ENCODE results near the gene UACA.
"Not testable (repeated sequence)": the region's sequence is repeated elsewhere in the genome, so short reads cannot be mapped to it uniquely, and the experiment has no call there.

The UACA gene

DNA sequence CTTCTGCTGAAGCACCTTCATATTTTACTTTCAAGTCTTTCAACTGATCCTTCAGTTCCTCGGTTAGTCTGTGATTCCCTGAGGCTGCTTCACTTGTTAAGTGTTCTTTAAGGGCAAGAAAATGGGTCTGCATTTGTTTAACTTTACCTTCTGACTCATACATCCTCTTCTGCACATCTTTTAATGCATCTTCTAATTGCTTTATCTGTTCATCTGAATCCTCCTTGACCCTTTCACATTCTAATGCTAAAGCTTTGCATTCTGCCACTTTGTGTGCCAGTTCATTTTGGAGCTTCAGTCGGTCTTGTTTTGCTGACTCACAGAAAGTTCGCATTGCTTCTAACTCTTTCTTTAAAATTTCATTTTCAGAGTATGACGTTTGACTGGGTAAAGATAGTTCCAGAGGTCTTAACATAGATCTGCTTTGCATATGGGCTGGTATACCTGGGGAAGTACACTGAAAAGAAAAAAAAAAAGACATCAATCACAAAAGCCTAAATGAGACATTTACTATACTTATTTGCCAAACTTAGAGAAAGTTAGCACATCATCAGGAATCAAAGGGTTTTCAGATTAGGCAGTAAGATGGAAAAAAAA lies 94.3 kb downstream of the UACA start:
- DNase-seq (ENCODE audit: extremely low read depth in 1 of 2, low read depth in 1 of 2) = no peak

DNA sequence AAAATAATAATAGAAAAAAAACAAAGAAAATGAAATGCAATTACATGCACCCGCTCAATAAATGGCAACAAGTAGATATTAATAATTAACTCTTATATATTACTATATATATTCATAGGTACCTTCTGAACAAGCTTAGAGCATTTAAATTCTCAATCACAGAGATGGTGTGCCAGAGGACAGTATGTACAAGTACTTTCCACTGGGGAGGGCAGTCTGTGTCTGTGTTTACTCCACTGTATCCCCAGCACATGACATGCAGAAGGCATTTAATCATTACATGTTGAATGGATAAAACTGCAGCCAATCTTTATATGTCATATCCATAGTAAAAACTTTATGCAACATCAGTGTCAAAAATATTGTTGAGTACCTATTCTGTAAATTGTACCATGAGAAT lies 97.8 kb downstream of the UACA start:
- no peak for DNase-seq (ENCODE audit: extremely low read depth in 1 of 2, low read depth in 1 of 2)

DNA sequence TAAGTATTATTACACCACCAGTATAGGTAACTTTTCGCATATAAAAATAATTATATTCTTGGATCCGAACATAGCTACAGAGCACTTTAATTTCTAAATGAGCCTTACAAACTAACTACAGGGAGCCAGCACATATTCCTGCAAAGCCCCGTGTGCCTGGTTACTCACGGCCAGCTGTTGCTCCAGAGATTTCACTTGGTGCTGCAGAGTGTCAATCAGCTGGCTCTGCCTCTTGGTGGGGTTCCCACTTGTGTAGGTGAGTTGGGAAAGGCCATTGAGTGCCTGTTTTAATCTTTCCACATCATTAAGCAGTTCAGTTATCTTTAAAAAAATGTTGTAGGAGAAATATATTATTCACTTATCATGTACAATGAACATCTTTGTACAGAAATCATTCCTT lies 98.9 kb downstream of the UACA start:
- no peak for DNase-seq (ENCODE audit: extremely low read depth in 1 of 2, low read depth in 1 of 2)

DNA sequence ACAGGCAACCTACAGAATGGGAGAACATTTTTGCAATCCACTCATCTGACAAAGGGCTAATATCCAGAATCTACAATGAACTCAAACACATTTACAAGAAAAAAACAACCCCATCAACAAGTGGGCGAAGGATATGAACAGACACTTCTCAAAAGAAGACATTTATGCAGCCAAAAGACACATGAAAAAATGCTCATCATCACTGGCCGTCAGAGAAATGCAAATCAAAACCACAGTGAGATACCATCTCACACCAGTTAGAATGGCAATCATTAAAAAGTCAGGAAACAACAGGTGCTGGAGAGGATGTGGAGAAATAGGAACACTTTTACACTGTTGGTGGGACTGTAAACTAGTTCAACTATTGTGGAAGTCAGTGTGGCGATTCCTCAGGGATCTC lies 100.3 kb downstream of the UACA start:
- DNase-seq (ENCODE audit: extremely low read depth in 1 of 2, low read depth in 1 of 2) = not testable (repeated sequence)

DNA sequence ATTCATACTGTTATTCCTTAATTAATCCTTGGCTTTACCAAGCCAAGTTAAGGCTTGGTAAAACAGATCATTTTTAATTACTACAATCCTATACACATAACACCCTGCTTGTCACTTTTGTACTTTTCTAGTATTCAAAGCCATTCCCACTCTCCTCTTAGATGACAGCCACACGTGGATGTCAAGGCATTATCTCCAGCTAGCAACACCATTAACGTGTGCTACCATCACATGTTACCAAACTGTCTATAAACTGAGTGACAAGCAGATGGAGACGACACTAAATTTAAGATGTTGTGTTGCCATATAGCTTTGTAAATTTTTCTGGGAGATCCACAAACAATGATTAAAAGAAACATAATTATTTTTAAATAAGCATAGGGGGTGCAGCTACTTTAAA lies 103.7 kb downstream of the UACA start:
- no peak for DNase-seq (ENCODE audit: extremely low read depth in 1 of 2, low read depth in 1 of 2)

DNA sequence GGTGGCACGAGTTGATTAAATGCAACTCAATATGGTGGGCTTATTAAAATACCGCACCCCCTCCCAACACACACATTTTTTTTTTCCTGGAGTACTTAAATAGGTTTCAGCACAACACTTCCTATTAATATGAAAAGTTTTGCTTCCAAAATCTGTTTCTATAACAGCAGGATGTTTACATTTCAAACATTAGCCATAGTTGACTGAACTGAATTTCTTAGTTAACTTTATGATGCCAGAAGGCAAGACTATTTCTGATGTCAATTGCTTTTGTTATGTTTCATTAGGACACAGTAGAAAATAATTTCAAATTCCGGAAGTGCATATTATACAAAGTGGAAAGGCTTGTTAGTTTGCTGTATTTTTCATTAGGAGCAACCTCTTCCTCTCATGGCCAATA lies 104.7 kb downstream of the UACA start:
- no peak for DNase-seq (ENCODE audit: extremely low read depth in 1 of 2, low read depth in 1 of 2)

DNA sequence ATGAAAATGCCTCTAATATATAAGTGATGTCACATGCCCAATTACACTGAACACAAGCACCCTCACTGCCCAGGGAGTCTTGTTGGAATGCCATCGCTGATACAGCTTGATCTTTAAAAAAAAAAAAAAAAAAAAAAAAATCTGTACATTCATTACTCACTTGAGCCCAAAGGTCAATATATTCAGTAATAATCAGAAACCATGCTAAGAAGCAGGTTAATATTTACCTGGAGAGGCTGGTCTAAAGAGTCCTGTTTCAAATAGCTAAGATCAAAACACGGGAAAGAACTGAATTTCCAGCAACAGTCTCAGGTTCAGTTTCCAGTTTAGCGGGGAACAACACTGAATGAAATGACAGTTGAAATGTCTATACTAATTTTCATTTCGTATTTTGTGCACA lies 109.9 kb downstream of the UACA start:
- DNase-seq (ENCODE audit: extremely low read depth in 1 of 2, low read depth in 1 of 2) = no peak

DNA sequence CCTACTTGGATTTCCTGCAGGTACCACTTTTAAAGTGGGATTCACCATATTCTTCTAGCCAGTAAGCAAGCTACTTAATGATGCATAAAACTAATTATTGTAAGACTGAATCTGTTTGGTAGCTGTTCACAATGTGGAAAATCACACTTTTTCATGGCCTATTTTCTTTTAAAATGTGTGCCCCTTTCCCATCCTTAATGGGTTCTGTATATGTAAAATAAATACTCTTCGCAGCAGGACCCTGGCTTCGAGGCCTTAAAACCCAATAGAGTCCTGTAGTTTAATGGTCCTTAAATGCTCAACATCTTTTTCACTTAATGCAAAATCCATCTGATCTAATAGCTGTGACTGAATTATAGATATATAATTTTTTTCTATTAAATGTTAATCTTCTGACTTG lies 111.0 kb downstream of the UACA start:
- DNase-seq (ENCODE audit: extremely low read depth in 1 of 2, low read depth in 1 of 2) = no peak

DNA sequence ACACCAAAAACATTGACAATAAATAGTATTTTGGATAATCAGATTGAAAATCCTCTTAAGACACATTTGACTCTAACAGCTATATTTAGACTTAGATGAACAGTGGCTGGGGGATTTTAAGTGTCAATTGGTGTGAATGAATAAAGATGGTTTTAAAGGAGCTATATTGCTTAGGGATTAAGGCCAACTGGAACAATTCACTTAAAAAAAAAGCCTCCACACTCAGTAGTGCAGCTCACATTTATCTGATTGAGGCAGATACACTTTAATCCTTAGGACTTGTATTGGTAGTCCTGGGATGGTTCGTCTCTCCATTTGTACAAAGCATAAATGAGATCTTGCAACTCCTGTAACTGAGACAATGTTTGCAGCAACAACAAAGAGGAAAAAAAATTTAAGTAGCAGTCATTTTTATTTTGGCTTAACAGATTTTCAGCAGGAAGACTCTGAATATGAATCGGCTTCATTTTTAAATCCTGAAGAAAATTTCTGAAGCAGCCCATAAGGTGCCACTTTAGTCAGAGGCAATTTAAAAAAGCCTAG lies 112.0 kb downstream of the UACA start:
- DNase-seq (ENCODE audit: extremely low read depth in 1 of 2, low read depth in 1 of 2) = no peak

DNA sequence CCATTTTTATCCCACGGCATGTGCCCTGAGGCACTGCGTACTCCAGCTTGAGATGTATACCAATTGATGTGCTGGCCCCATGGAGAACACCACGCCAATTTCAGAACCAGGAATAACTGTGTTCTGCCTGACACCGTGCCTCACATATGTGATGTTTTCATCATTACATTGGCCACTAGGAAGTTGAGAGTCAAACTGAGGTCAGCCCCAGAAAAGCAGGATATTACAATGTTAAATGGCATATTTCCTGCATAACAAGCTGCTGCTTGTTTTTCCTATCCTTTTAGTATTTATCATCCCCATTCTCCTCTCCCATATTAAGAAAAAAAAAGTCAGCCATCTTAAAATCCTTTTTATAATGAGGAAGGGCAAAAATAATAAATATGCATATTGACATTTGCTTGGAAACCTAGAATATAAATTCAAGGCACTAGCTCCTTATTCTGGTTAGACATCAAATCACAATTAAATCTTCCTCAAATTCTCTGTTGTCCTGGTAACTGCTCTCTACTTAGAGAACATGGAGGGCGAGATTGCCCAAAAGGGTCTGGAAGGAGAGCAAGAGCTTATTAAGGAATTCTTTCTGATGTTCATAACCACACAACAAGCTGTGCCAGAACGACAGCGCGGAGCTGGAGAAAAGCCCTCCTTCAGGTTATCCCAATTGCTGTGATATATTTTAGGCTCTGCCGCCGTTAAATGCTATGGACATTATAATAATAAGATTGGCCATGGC lies 112.6 kb downstream of the UACA start:
- no peak for DNase-seq (ENCODE audit: extremely low read depth in 1 of 2, low read depth in 1 of 2)

DNA sequence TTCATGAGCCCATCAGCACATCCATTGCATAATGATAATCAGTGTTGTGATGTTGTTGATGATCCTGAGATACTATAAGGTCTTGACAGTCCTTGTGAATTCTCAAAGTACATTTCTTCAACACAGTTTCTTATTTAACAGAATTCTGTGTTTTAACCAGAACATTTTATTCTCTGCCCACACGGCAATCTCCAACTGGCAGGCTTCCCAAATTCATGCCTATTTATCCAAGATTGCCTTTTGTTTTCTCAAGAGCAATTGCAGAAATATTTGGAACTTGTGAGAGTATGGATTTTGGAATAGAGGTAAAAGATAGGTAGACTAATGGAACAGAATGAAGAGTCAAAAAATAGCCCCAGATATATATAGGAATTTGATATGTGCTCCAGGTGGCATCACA lies 116.0 kb downstream of the UACA start:
- DNase-seq (ENCODE audit: extremely low read depth in 1 of 2, low read depth in 1 of 2) = no peak

DNA sequence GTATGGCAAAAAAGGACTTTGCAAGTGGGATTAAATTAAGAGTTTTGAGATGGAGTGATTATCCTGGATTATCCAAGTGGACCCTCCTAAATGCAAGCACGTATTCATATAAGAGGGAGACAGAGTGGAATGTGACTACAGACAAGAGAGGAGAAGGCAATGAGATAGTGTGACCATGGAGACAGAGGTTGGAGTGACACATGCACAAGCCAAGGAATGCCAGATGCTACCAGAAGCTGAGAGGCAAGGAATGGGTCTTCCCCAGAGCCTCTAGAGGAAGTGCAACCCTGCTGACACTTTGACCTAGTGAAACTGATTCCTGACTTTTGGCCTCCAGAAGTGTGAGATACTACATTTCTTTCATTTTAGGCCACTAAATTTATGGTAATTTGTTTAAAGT lies 117.2 kb downstream of the UACA start:
- DNase-seq (ENCODE audit: extremely low read depth in 1 of 2, low read depth in 1 of 2) = no peak

DNA sequence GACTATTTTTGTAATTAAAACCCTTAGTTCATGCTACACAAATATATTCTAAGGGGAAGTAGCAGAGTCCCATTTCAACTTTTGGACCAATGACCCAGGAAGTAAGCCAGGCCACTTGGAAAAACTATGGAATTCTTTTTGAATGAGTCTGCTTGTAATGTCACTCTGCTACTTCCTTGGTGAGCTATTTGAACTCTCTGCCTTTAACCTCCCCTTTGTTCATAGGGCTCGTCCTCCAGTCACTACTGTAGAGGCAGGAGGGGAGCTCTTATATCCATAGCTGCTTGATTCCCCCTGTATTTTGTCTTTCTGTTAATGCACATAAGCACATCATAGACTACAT lies 119.6 kb downstream of the UACA start:
- DNase-seq (ENCODE audit: extremely low read depth in 1 of 2, low read depth in 1 of 2) = no peak

DNA sequence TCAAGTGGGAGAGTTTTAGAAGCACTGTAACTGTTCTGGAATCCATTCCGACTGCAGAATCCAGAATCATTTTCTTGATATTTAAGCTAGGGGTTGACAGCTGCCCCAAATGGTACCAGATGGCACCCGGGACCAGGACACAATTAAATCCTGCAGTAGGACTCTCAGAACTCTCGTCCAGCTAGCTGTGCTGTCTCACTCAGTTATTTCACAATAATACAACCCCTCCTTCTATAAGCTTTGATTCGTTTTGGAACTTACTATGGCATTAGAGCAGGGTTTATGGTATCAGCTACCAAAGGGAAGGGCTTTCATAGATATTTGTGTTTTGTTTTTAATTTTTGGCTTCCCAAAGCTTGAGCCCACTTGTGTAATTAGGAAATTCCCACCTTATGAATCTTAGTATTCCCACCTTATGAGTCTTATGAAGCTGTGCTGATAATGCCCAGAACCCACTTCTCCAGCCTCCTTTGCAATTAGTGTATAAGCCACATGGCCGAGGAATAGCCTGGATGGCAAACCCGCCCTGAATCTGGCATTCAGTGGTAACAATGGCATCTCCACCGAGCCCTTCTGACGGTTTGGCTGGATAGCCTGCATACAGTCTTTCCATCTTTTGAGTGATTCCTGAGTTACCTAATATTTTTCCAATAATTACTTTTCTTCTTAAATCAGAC lies 120.1 kb downstream of the UACA start:
- no peak for DNase-seq (ENCODE audit: extremely low read depth in 1 of 2, low read depth in 1 of 2)

DNA sequence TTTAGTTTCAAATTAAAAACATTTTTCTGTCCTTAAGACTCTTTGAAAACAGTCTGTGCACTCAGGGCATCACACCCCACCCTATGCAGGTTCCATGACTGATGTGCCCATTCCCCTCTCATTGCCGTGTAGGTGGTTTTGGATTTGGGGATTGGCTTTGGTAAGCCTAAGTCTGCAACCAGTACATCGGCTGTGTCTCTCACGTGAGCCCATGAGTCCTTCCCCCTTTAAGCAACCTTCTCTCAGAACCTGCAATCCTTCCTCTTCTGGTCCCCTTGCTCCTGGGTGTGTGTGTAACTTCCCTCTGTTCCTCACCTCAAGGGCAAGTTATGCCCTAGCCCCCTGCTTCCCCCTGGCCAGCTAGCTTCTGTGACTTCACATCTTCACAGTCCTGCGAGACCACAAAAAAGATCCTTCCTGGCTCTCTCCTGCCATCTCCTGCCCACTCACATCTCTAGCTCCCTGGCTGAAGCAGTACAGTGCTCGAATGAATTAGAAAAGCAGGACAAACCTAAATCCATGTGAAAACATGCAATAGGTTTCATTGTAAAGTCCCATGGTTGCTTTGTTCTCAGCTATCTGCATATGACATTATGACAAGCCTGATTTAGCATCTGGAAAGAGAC lies 126.7 kb downstream of the UACA start:
- DNase-seq (ENCODE audit: extremely low read depth in 1 of 2, low read depth in 1 of 2) = no peak

DNA sequence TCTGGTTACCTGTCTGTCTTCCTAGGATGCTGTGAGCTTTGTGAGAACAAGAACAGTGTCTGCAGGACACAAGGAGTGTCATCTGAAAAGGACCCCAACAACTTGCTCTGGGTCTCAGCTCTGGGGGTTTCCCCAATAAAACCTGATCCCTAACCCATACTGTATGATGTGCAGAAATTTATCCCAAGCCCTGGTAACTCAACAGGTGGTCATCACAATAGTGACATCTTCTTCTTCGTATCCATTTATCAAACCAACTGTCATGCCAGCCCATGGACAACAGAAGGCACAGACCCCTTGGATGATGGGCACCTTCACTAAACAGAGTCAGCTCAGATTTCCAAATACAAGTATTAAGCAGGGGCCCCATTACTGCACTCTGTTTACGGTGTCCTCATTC lies 127.5 kb downstream of the UACA start:
- DNase-seq (ENCODE audit: extremely low read depth in 1 of 2, low read depth in 1 of 2) = no peak

DNA sequence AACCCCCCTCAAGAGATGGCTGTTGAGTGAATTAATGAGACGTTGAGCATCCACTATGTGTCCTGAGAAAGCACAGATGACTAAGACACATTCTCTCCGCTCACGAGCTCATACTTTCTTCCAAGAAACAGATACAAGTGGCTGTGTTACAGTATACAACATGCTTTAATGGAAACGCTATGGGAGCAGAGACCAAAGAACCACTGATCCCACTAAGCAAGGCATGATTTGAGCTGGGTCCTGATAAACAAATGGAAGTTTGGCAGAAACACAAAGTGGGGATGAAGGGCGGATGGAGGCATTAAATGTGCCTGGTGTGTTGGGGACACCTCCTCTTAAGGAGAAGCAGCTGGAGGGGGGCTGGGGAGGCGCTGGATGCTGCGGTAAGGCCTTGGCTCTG lies 129.4 kb downstream of the UACA start:
- no peak for DNase-seq (ENCODE audit: extremely low read depth in 1 of 2, low read depth in 1 of 2)

DNA sequence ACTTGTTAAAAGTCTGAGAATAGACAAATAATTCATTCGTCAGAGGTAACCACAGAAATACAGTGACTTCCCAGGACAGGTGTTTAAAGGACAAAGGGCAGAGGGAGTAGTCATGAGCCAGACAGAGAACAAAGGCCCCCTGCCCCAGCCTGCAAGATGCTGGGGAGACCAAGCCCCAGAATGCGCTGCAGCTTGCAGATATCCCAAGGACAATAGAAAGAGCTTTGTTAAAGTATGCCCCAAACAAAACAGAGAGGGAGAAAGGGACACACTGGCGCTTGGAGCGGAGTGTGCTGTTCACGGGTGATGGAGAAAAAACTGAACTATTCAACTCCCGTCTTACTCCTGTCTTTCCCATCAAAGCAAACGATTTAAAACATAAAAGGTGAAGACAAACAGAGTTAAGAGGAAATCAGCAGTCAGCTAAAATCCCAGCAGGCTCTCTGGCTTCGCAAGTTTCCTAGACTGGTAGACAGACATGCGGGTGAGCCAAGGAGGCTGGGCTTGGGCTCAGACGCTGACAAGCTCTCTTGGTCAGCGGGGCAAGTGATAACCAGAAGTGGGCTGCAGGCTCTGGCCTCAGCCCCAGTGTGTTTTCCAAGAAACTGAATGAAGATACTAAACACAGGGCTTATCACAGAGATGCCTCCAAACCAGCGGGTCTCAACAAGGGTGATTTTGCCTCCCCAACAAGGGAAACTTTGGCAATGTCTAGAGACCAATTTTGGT lies 130.1 kb downstream of the UACA start:
- no peak for DNase-seq (ENCODE audit: extremely low read depth in 1 of 2, low read depth in 1 of 2)

DNA sequence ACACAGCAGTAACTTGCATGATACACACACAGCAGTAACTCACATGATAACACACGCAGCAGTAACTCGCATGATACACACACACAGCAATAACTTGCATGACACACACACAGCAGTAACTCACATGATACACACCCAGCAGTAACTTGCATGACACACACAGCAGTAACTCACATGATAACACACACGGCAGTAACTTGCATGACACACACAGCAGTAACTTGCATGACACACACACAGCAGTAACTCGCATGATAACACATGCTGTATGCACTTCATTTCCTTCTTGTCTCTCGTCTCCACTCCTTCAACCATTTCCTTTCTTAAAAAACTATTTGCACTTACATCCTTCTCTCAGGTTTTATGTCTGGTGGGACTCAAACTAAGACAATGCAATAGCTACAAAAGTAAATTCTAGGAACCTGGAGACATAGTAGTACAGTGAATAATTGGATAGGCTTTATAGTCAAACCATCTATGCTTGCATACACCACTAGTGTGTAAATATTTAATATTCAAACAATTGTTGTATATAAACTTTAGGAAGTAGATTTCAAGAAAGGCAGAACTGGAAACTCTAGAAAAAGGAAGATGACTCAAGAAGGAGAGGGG lies 130.8 kb downstream of the UACA start:
- no peak for DNase-seq (ENCODE audit: extremely low read depth in 1 of 2, low read depth in 1 of 2)

DNA sequence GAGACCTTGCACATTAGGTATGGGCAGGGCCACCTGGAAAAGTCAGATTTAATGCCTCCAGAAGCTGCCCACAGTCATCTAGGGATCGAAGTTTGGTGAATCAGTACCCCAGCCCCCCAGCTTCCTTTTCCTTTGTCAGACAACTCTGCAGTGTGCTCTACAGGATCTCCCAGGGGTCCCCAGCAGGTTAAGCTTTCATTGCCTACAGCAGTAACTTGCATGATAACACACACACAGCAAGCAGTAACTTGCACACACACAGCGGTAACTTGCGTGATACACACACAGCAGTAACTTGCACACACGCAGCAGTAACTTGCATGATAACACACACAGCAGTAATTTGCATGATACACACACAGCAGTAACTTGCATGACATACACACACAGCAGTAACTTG lies 131.3 kb downstream of the UACA start:
- DNase-seq (ENCODE audit: extremely low read depth in 1 of 2, low read depth in 1 of 2) = no peak

Measured in activated CD8-positive, alpha-beta memory T cell treated with anti-CD3 and anti-CD28 coated beads for 1 hour (primary cell).